Gastrocnemius medialis (tissue), 4 donors: ENCODE results near the gene KCNJ5.

Experiments used
- POLR2A ChIP-seq, 2 donors: fragments of 450-650 bp; IDR thresholded peaks; one replicate each; pipeline ENCODE4 v1.6.1; 2017; ENCODE audit warnings: antibody characterized with exemption in 2 of 2, mild to moderate bottlenecking in 2 of 2, moderate library complexity in 2 of 2
- TF ChIP-seq, protein P1 (sequence below), 5 experiments: fragments of 450-650 bp in 3 of 5; fragments of 200-600 bp in 2 of 5; sonication (generic) in 2 of 5; IDR thresholded peaks in 4 of 5; conservative IDR thresholded peaks in 1 of 5; 1 replicate in 4 of 5; 2 replicates in 1 of 5; pipeline ENCODE4 v1.5.1; 2016 to 2019; ENCODE audit warnings: antibody characterized with exemption in 5 of 5, mild to moderate bottlenecking in 3 of 5, moderate library complexity in 3 of 5

GRCh38 chr11:128888034-128888985 lies 2.8 kb upstream of the KCNJ5 start:
- TF ChIP-seq, protein P1, sequence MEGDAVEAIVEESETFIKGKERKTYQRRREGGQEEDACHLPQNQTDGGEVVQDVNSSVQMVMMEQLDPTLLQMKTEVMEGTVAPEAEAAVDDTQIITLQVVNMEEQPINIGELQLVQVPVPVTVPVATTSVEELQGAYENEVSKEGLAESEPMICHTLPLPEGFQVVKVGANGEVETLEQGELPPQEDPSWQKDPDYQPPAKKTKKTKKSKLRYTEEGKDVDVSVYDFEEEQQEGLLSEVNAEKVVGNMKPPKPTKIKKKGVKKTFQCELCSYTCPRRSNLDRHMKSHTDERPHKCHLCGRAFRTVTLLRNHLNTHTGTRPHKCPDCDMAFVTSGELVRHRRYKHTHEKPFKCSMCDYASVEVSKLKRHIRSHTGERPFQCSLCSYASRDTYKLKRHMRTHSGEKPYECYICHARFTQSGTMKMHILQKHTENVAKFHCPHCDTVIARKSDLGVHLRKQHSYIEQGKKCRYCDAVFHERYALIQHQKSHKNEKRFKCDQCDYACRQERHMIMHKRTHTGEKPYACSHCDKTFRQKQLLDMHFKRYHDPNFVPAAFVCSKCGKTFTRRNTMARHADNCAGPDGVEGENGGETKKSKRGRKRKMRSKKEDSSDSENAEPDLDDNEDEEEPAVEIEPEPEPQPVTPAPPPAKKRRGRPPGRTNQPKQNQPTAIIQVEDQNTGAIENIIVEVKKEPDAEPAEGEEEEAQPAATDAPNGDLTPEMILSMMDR (IDR thresholded peaks at IDR 0.05 in 4 of 5, conservative IDR thresholded peaks at IDR 0.05 in 1 of 5) = no peak
- TF ChIP-seq POLR2A (IDR thresholded peaks at IDR 0.05) = no peak
